Body of pancreas (tissue), 4 donors: ENCODE measurements around the gene RAPH1. TPM values are rescaled to one million over a fixed set of nuclear protein-coding genes. Genes with fewer than 3 reads are reported as not detected.
"Not testable (repeated sequence)": the region's sequence is repeated elsewhere in the genome, so short reads cannot be mapped to it uniquely, and the experiment has no call there.

Experiments used
- ATAC-seq: fragments of 150-250 bp; one replicate; pipeline ENCODE4 v1.9.1; 2016
- DNase-seq, 4 donors: peaks; one replicate each; pipeline ENCODE4 v3.0.0-alpha.2; 2019
- H3K27ac ChIP-seq, 4 donors: fragments of 200-600 bp; sonication (generic); 1 replicate in 3 of 4; 2 replicates in 1 of 4; pipeline versions ENCODE4 v1.5.1 to v1.6.1; 2016 to 2019; ENCODE audit warnings: mild to moderate bottlenecking in 1 of 4, mixed read lengths in 1 of 4, moderate library complexity in 1 of 4
- H3K27me3 ChIP-seq, 2 donors: fragments of 200-600 bp; sonication (generic); one replicate each; pipeline ENCODE4 v1.6.0; 2016; ENCODE audit warnings: mild to moderate bottlenecking in 1 of 2
- H3K36me3 ChIP-seq, 2 donors: fragments of 200-600 bp; sonication (generic); replicated peaks in 1 of 2; 2 replicates each; pipeline ENCODE4 v1.5.1; 2016; ENCODE audit warnings: low read depth in 2 of 2; ENCODE audit not compliant: insufficient read depth in 1 of 2
- H3K4me1 ChIP-seq: fragments of 200-600 bp; sonication (generic); one replicate; pipeline ENCODE4 v1.6.0; 2016
- H3K4me3 ChIP-seq, 2 donors: fragments of 200-600 bp; sonication (generic); 1 replicate in 1 of 2; 2 replicates in 1 of 2; pipeline ENCODE4 v1.5.1; 2016 to 2019
- H3K9me3 ChIP-seq, 3 donors: fragments of 200-600 bp; sonication (generic); 1 replicate in 2 of 3; 2 replicates in 1 of 3; pipeline ENCODE4 v1.5.1; 2016
- POLR2A ChIP-seq, 3 donors: fragments of 450-650 bp; IDR thresholded peaks; one replicate each; pipeline ENCODE4 v1.6.1; 2016; ENCODE audit warnings: antibody characterized with exemption in 3 of 3, mild to moderate bottlenecking in 2 of 3
- WGBS, 2 donors: methylation state at CpG; one replicate each; pipeline ENCODE4 v1.1.5; 2017; 5-methylcytosine and 5-hydroxymethylcytosine counted together
- intact Hi-C: fragments of 100-400 bp; cut with DNase I; formaldehyde crosslinking; loops from one replicate; pipeline ENCODE4 v1.15.1; 2023
- total RNA-seq, 2 donors: library from RNA; depleted of rRNA; stranded (reverse); fragments of >200 nt; gene quantifications; one replicate each; pipeline ENCODE4 v1.1.0, GENCODE V29; 2016
- TF ChIP-seq, protein P1 (sequence below), 7 experiments: fragments of 450-650 bp in 4 of 7; fragments of 200-600 bp in 3 of 7; sonication (generic) in 3 of 7; IDR thresholded peaks; one replicate each; pipeline ENCODE4 v1.5.1; 2016 to 2019; ENCODE audit warnings: antibody characterized with exemption in 7 of 7

Gene RAPH1
- total RNA-seq, 2 donors from 2014 or later = 11.9 TPM

DNA sequence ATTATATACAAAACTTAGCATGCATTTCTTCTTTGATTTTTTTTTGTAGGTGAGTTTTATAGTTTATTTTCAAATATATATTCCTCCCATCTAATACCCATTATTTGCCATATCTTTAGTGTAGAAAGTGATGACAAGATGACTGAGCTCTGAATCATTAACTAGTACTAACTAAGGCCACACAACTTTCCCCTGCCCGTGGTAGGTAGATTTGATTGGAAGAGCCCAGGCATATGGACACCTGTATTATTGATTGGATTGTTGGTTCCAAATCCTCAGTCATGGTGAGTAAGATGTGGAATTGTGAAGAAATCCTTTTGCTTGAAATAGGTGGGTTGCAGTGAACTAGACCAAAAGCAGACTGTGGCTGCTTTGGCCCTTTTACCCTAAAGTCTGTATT lies 152.1 kb downstream of the RAPH1 start:
- DNase-seq (no peak), ATAC-seq (no peak)
- Histone ChIP-seq H3K4me1 (no peaks in the 10 kb centered on the region), H3K27me3 (no peaks in the 10 kb centered on the region), H3K9me3 (no peaks in the 10 kb centered on the region), H3K4me3 (no peak overlapping the region), H3K27ac (no peak overlapping the region), H3K36me3 (no peaks in the 10 kb centered on the region)
- whole genome bisulfite sequencing, 2 donors = 54 to 69% methylated on average over 1 of the region's 1 CpG
- intact Hi-C loops = no loop called here
- no peak for TF ChIP-seq POLR2A (IDR thresholded peaks at IDR 0.05)
- TF ChIP-seq, protein P1, sequence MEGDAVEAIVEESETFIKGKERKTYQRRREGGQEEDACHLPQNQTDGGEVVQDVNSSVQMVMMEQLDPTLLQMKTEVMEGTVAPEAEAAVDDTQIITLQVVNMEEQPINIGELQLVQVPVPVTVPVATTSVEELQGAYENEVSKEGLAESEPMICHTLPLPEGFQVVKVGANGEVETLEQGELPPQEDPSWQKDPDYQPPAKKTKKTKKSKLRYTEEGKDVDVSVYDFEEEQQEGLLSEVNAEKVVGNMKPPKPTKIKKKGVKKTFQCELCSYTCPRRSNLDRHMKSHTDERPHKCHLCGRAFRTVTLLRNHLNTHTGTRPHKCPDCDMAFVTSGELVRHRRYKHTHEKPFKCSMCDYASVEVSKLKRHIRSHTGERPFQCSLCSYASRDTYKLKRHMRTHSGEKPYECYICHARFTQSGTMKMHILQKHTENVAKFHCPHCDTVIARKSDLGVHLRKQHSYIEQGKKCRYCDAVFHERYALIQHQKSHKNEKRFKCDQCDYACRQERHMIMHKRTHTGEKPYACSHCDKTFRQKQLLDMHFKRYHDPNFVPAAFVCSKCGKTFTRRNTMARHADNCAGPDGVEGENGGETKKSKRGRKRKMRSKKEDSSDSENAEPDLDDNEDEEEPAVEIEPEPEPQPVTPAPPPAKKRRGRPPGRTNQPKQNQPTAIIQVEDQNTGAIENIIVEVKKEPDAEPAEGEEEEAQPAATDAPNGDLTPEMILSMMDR (IDR thresholded peaks at IDR 0.05) = no peak

DNA sequence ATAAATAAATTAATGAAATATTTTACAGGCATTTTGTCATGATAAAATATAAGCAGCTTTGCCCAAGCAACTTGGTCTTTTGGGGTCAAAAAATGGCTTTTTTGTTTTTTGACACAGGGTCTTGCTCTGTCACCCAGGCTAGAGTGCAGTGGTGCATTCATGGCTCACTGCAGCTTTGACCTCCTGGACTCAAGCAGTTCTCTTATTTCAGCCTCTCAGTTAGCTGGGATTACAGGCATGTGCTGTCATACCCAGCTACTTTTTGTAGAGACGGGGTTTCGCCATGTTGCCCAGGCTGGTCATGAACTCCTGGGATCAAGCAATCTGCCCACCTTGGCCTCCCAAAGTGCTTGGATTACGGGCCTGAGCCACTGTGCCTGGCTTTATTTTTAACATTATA lies 155.9 kb downstream of the RAPH1 start:
- H3K27ac ChIP-seq = no peak overlapping the region
- no peaks in the 10 kb centered on the region for H3K9me3 ChIP-seq
- intact Hi-C loops = no loop called here
- TF ChIP-seq, protein P1 (IDR thresholded peaks at IDR 0.05) = no peak
- no peaks in the 10 kb centered on the region for H3K4me1 ChIP-seq
- WGBS, 2 donors = 98 to 100% methylated on average over 3 of the region's 3 CpGs
- H3K36me3 ChIP-seq = no peaks in the 10 kb centered on the region
- ATAC-seq (no peak), DNase-seq (no peak)
- H3K27me3 ChIP-seq = no peaks in the 10 kb centered on the region
- H3K4me3 ChIP-seq = no peak overlapping the region

DNA sequence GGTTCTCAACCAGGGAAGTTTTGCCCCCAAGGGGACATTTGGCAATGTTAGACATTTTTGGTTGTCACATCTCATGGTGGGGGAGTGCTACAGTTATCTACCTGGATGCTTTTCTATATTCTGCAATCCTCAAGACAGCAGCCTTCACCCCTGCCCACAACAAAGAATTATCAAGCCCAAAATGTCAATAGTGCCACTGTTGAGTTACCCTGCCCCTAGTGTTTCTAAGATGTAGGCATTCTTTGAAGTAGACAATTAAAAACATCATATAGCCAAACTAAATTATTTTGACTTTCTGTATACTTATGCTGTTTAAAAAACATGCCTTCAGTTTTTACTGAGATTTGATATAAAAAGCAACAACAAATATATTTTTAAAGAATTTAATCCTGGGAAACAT lies 158.9 kb downstream of the RAPH1 start:
- intact Hi-C loops = no loop called here
- DNase-seq (no peak), ATAC-seq (no peak)
- Histone ChIP-seq H3K27me3 (no peaks in the 10 kb centered on the region), H3K4me1 (no peaks in the 10 kb centered on the region), H3K27ac (no peak overlapping the region), H3K36me3 (no peaks in the 10 kb centered on the region), H3K4me3 (no peak overlapping the region), H3K9me3 (no peaks in the 10 kb centered on the region)
- TF ChIP-seq, protein P1 (IDR thresholded peaks at IDR 0.05) = no peak
- no peak for TF ChIP-seq POLR2A (IDR thresholded peaks at IDR 0.05)

DNA sequence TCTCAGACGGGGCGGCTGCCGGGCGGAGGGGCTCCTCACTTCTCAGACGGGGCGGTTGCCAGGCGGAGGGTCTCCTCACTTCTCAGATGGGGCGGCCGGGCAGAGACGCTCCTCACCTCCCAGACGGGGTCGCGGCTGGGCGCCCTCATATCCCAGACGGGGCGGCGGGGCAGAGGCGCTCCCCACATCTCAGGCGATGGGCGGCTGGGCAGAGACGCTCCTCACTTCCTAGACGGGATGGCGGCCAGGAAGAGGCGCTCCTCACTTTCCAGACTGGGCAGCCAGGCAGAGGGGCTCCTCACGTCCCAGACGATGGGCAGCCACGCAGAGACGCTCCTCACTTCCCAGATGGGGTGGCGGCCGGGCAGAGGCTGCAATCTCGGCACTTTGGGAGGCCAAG lies 162.4 kb downstream of the RAPH1 start:
- H3K4me1 ChIP-seq, H3K27ac ChIP-seq, intact Hi-C loops, H3K27me3 ChIP-seq, ATAC-seq, DNase-seq, H3K36me3 ChIP-seq, H3K4me3 ChIP-seq, H3K9me3 ChIP-seq: not testable (repeated sequence)
- 87% methylated on average over 15 of the region's 31 CpGs; no CpG with 5 or more reads in 1 of the 2 donors for WGBS, 2 donors

DNA sequence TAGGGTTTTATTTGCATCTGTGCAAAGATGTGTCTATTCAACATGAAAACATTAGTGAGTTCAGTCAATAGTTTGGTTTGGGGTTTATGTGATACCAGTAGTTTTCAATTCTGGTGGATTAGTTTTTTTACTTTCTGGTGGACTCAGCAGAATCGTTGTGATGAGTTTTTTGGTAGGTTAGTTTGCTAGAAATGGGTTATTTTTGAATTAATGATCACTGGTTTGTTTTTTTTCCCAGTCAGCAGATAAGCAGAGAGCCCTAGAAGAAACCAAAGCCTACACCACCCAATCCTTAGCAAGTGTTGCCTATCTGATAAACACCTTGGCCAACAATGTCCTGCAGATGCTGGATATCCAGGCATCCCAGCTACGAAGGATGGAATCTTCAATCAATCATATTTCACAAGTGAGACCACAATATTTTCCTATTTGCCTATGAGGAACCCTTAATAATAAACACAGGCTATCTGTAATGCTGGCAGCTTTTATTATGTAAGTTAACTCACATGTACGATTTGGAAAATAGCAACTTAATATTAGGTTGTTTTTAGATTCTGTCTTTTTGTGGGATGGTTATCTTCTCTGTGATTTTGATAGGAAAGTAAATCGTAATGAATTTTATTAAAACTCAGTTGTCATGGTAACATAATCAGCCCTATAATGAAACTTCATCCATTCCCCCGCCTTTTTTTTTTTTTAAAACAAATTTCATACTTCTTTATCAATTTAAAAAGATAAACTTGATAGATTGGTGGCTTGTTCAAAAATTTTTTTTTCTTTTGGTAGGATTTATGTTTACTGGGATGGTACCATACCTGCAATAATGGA lies 168.2 kb downstream of the RAPH1 start:
- intact Hi-C loops = no loop called here
- no peak overlapping the region for H3K4me3 ChIP-seq
- no peak for TF ChIP-seq POLR2A (IDR thresholded peaks at IDR 0.05)
- TF ChIP-seq, protein P1 (IDR thresholded peaks at IDR 0.05) = no peak
- H3K27me3 ChIP-seq = no peaks in the 10 kb centered on the region
- no peaks in the 10 kb centered on the region for H3K9me3 ChIP-seq
- ATAC-seq = no peak
- no peaks in the 10 kb centered on the region for H3K36me3 ChIP-seq
- H3K4me1 ChIP-seq = no peaks in the 10 kb centered on the region
- DNase-seq = no peak
- no peak overlapping the region for H3K27ac ChIP-seq
- 82% methylated on average over 5 of the region's 5 CpGs for WGBS, 2 donors
